OCI-LY3 (cell line): ENCODE data around the gene EMSY.
"Not testable (repeated sequence)": the region's sequence is repeated elsewhere in the genome, so short reads cannot be mapped to it uniquely, and the experiment has no call there.

Experiments
- H2AFZ ChIP-seq: fragments of 200-600, 300-600 bp; shearing (Covaris generic); 2 replicates; pipeline ENCODE4 v1.6.0; 2014; ENCODE audit warnings: antibody characterized with exemption, low read depth, low read length
- H3K27ac ChIP-seq: fragments of 200-600, 300-600 bp; sonication (generic); 2 replicates; pipeline ENCODE4 v1.5.1; 2014; ENCODE audit warnings: mild to moderate bottlenecking, low read length, moderate library complexity, mixed read lengths
- H3K27me3 ChIP-seq: fragments of 200-600, 300-600 bp; sonication (generic); 2 replicates; pipeline ENCODE4 v1.6.1; 2014; ENCODE audit warnings: low read depth, low read length, mixed read lengths
- H3K36me3 ChIP-seq: fragments of 200-600, 300-600 bp; sonication (generic); replicated peaks from 2 replicates; pipeline ENCODE3; 2014; ENCODE audit warnings: low read depth, low read length, mixed read lengths
- H3K4me1 ChIP-seq: fragments of 300-600, 200-600 bp; sonication (generic); 2 replicates; pipeline ENCODE4 v1.6.1; 2014; ENCODE audit warnings: low read length, mixed read lengths
- H3K4me2 ChIP-seq: fragments of 200-600, 300-600 bp; sonication (generic); 2 replicates; pipeline ENCODE4 v1.6.1; 2014; ENCODE audit warnings: low read length, mixed read lengths
- H3K4me3 ChIP-seq: fragments of 300-600, 200-600 bp; sonication (generic); 2 replicates; pipeline ENCODE4 v1.5.1; 2014; ENCODE audit warnings: antibody characterized with exemption, mild to moderate bottlenecking, low read length, moderate library complexity
- H3K79me2 ChIP-seq: fragments of 300-600, 200-600 bp; shearing (Covaris generic); 2 replicates; pipeline ENCODE4 v1.6.1; 2014; ENCODE audit warnings: mild to moderate bottlenecking, low read length, mixed read lengths
- H3K9ac ChIP-seq: fragments of 300-600, 200-600 bp; shearing (Covaris generic); 2 replicates; pipeline ENCODE4 v1.6.0; 2014; ENCODE audit warnings: mild to moderate bottlenecking, low read length, moderate library complexity
- H3K9me3 ChIP-seq: fragments of 200-600, 300-600 bp; shearing (Covaris generic); 2 replicates; pipeline ENCODE4 v1.6.1; 2014; ENCODE audit warnings: low read length, mixed read lengths; ENCODE audit not compliant: insufficient read depth
- H4K20me1 ChIP-seq: fragments of 200-600, 300-600 bp; sonication (generic); 2 replicates; pipeline ENCODE4 v1.6.1; 2016; ENCODE audit warnings: low read length, mixed read lengths; ENCODE audit not compliant: insufficient read depth
- CTCF ChIP-seq: fragments of 200-600, 300-600 bp; sonication (generic); IDR thresholded peaks from 2 replicates; pipeline ENCODE4 v1.5.1; 2014; ENCODE audit warnings: antibody characterized with exemption, low read length, low read depth
- EZH2phosphoT487 ChIP-seq: fragments of 200-600 bp; shearing (Covaris generic); IDR thresholded peaks from 2 replicates; pipeline ENCODE4 v1.6.1; 2018; ENCODE audit warnings: antibody characterized with exemption, mixed run types, low read depth

The EMSY gene

DNA sequence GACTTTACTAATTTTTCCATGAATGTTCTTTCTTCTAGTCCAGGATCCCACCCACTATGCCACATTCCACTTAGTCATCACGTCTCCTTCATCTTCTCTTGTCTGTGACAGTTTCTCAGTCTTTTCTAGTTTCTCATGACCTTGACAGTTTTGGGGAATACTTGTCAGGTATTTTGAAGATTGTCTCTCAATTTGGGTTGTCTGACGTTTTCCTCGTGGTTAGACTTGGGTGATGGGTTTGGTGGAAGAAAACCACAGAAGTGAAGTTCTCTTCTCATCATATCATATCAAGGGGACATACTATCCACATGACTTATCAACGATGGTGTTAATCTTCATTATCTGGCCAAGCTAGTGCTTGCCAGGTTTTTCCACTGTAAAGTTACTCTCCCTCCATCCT, 123.3 kb downstream of the EMSY start:
- TF ChIP-seq CTCF, result no peak
- TF ChIP-seq EZH2phosphoT487, result no peak
- Histone ChIP-seq H4K20me1 (no peaks in the 10 kb centered on the region), H3K36me3 (no peaks in the 10 kb centered on the region), H3K4me1 (peaks cover 4% of the 10 kb centered on the region; the same call in 1 of the 2 replicates), H3K9me3 (no peaks in the 10 kb centered on the region), H3K27me3 (no peaks in the 10 kb centered on the region), H3K27ac (no peak overlapping the region), H3K4me3 (no peak overlapping the region), H3K4me2 (no peak overlapping the region), H3K9ac (no peak overlapping the region), H3K79me2 (no peaks in the 10 kb centered on the region), H2AFZ (no peak overlapping the region)

GRCh38 chr11:76568621-76569020, 123.8 kb downstream of the EMSY start:
- H3K27ac ChIP-seq, result no peak overlapping the region
- H3K79me2 ChIP-seq, result no peaks in the 10 kb centered on the region
- TF ChIP-seq CTCF, result no peak
- TF ChIP-seq EZH2phosphoT487, result no peak
- no peak overlapping the region for H3K9ac ChIP-seq
- H3K4me1 ChIP-seq, result peaks cover 4% of the 10 kb centered on the region; the same call in 1 of the 2 replicates
- H3K4me2 ChIP-seq, result no peak overlapping the region
- H4K20me1 ChIP-seq, result no peaks in the 10 kb centered on the region
- H3K36me3 ChIP-seq, result no peaks in the 10 kb centered on the region
- no peak overlapping the region for H3K4me3 ChIP-seq
- H3K9me3 ChIP-seq, result no peaks in the 10 kb centered on the region
- no peak overlapping the region for H2AFZ ChIP-seq
- H3K27me3 ChIP-seq, result no peaks in the 10 kb centered on the region

- not testable (repeated sequence) for H2AFZ ChIP-seq, H3K27ac ChIP-seq, H3K4me2 ChIP-seq, H3K79me2 ChIP-seq, H3K9ac ChIP-seq, H3K9me3 ChIP-seq, H3K4me3 ChIP-seq, H4K20me1 ChIP-seq, H3K4me1 ChIP-seq, H3K36me3 ChIP-seq
- H3K27me3 ChIP-seq, result peaks cover 15% of the 10 kb centered on the region; the same call in 1 of the 2 replicates
Measured at GRCh38 chr11:76572181-76572875, 127.5 kb downstream of the EMSY start.

GRCh38 chr11:76574406-76574805, 129.6 kb downstream of the EMSY start:
- Histone ChIP-seq H3K9ac (no peak overlapping the region), H2AFZ (no peak overlapping the region), H3K9me3 (no peaks in the 10 kb centered on the region), H3K27me3 (peaks cover 15% of the 10 kb centered on the region; the same call in 1 of the 2 replicates), H3K27ac (no peak overlapping the region), H4K20me1 (no peaks in the 10 kb centered on the region), H3K4me3 (no peak overlapping the region), H3K79me2 (no peaks in the 10 kb centered on the region), H3K4me2 (no peak overlapping the region), H3K4me1 (peaks cover under 1% of the 10 kb centered on the region), H3K36me3 (no peaks in the 10 kb centered on the region)
- TF ChIP-seq EZH2phosphoT487 (no peak), CTCF (no peak)
